Measurements from ENCODE around the gene SCML1.
"Not testable (repeated sequence)": the region's sequence is repeated elsewhere in the genome, so short reads cannot be mapped to it uniquely, and the experiment has no call there.

Gene SCML1

GRCh38 chrX:17740137-17741122 is 3.1 kb downstream of the SCML1 start:
- DNase-seq: peak; percentile 56 to 89

- peak; percentile 67 to 86 for DNase-seq
Measured at GRCh38 chrX:17741123-17741511, 3.8 kb downstream of the SCML1 start.

GRCh38 chrX:17743913-17744312 is 6.6 kb downstream of the SCML1 start:
- no peak for DNase-seq

GRCh38 chrX:17744896-17745523 is 7.7 kb downstream of the SCML1 start:
- no peak for DNase-seq

GRCh38 chrX:17747692-17748091 is 10.4 kb downstream of the SCML1 start:
- no peak for DNase-seq

GRCh38 chrX:17748684-17749083 is 11.4 kb downstream of the SCML1 start:
- DNase-seq: no peak

- DNase-seq: no peak
Measured at GRCh38 chrX:17750436-17750835, 13.1 kb downstream of the SCML1 start.

GRCh38 chrX:17758382-17758781 is 21.1 kb downstream of the SCML1 start:
- no peak for DNase-seq

- no peak for DNase-seq
Measured at GRCh38 chrX:17759990-17760389, 22.7 kb downstream of the SCML1 start.

GRCh38 chrX:17767734-17768133 is 30.4 kb downstream of the SCML1 start:
- no peak for DNase-seq

- no peak for DNase-seq
Measured at GRCh38 chrX:17768997-17769396, 31.7 kb downstream of the SCML1 start.

GRCh38 chrX:17769701-17770269 is 32.5 kb downstream of the SCML1 start:
- no peak for DNase-seq

- no peak for DNase-seq
Measured at GRCh38 chrX:17773221-17773876, 36.1 kb downstream of the SCML1 start.

GRCh38 chrX:17774053-17774452 is 36.8 kb downstream of the SCML1 start:
- DNase-seq: no peak

- DNase-seq: no peak
Measured at GRCh38 chrX:17778997-17779396, 41.7 kb downstream of the SCML1 start.

- DNase-seq: no peak
Measured at GRCh38 chrX:17779434-17779833, 42.1 kb downstream of the SCML1 start.

GRCh38 chrX:17786554-17787347 is 49.5 kb downstream of the SCML1 start:
- DNase-seq: not testable (repeated sequence)

GRCh38 chrX:17787557-17787956 is 50.3 kb downstream of the SCML1 start:
- DNase-seq: no peak

- peak; percentile 39 to 59 for DNase-seq
Measured at GRCh38 chrX:17788439-17788838, 51.1 kb downstream of the SCML1 start.

GRCh38 chrX:17788956-17789562 is 51.8 kb downstream of the SCML1 start:
- DNase-seq: peak in 1 of 2 experiments; percentile 25

- no peak for DNase-seq
Measured at GRCh38 chrX:17792826-17793225, 55.5 kb downstream of the SCML1 start.

- no peak for DNase-seq
Measured at GRCh38 chrX:17798921-17799320, 61.6 kb downstream of the SCML1 start.

Data from NCI-H524 (cell line).